GM12878 (cell line): ENCODE data around the gene MPC2. TPM values are rescaled to one million over a fixed set of nuclear protein-coding genes. Genes with fewer than 3 reads are reported as not detected.

ENCODE experiments used
- ATAC-seq: fragments of 200-7000 bp; cut with Tn5 transposase; 3 replicates; pipeline ENCODE4 v1.9.1; 2020; ENCODE audit warnings: mild to moderate bottlenecking, moderate library complexity
- BruUV-seq: library from RNA; stranded (reverse); fragments of 400-500 nt; replicated peaks from 2 replicates; lab custom pipeline; 2021; lab: Mats Ljungman, UMichigan
- CTCF ChIA-PET: fragments of 300-600 bp; sonication (Branson Sonifier 250); formaldehyde crosslinking; extraction: SDS; loops from one replicate; lab custom pipeline; 2021; ENCODE audit warnings: inconsistent platforms; lab: Yijun Ruan, JAX
- POLR2A ChIA-PET: fragments of 350-600 bp; formaldehyde crosslinking; extraction: SDS; loops from one replicate; lab custom pipeline; 2021; ENCODE audit warnings: inconsistent platforms; lab: Charles Lee
- RAD21 ChIA-PET: fragments of 300-600 bp; sonication (Branson Sonifier 250); formaldehyde crosslinking; loops from one replicate; lab custom pipeline; 2023; ENCODE audit warnings: antibody characterized with exemption; ENCODE audit not compliant: unreplicated experiment; lab: Charles Lee
- SMC1A ChIA-PET: fragments of 300-600 bp; sonication (Branson Sonifier 250); formaldehyde crosslinking; loops from one replicate; lab custom pipeline; 2023; ENCODE audit not compliant: unreplicated experiment, uncharacterized antibody; lab: Charles Lee
- DNase-seq: peaks from one replicate; pipeline ENCODE4 v3.0.0-alpha.2; 2011; ENCODE audit warnings: low read depth, low spot score
- FAIRE-seq: peaks from 3 replicates; lab custom pipeline; 2011; peaks lifted over from hg19 to GRCh38; lab: Jason Lieb, UNC
- H2AFZ ChIP-seq: 2 replicates; pipeline ENCODE4 v1.6.0; 2011; ENCODE audit warnings: low read depth, low read length, control low read depth; ENCODE audit not compliant: control insufficient read depth
- H3K27ac ChIP-seq: 2 replicates; pipeline ENCODE4 v1.5.1; 2011; ENCODE audit warnings: control low read depth; ENCODE audit not compliant: control insufficient read depth, insufficient read depth
- H3K27me3 ChIP-seq, 2 experiments: replicated peaks in 1 of 2; 2 replicates each; pipeline versions ENCODE4 v1.6.0 to v1.6.1; 2011; ENCODE audit warnings: low read length in 1 of 2; ENCODE audit not compliant: control insufficient read depth in 2 of 2, insufficient read depth in 2 of 2
- H3K36me3 ChIP-seq, 2 experiments: 2 replicates each; pipeline ENCODE4 v1.5.1; 2011; ENCODE audit warnings: low read length in 1 of 2; ENCODE audit not compliant: control insufficient read depth in 2 of 2, insufficient read depth in 2 of 2
- H3K4me1 ChIP-seq: 2 replicates; pipeline ENCODE4 v1.6.1; 2011; ENCODE audit warnings: mild to moderate bottlenecking, low read length, moderate library complexity, mixed read lengths; ENCODE audit not compliant: control insufficient read depth, insufficient read depth
- H3K4me2 ChIP-seq: 2 replicates; pipeline ENCODE4 v1.6.0; 2011; ENCODE audit warnings: control low read depth; ENCODE audit not compliant: control insufficient read depth, insufficient read depth
- H3K4me3 ChIP-seq: fragments of 200-600 bp; sonication (generic); 2 replicates; pipeline ENCODE4 v1.5.1; 2016
- H3K79me2 ChIP-seq: 2 replicates; pipeline ENCODE4 v1.6.0; 2011; ENCODE audit warnings: low read length; ENCODE audit not compliant: control insufficient read depth, insufficient read depth
- H3K9ac ChIP-seq: 2 replicates; pipeline ENCODE4 v1.8.0; 2011; ENCODE audit warnings: low read length, control low read depth, mixed read lengths; ENCODE audit not compliant: control insufficient read depth, insufficient read depth
- H3K9me3 ChIP-seq: replicated peaks from 3 replicates; pipeline ENCODE4 v1.5.1; 2011; ENCODE audit warnings: mild to moderate bottlenecking, low read length; ENCODE audit not compliant: control insufficient read depth, insufficient read depth
- H4K20me1 ChIP-seq: 2 replicates; pipeline ENCODE4 v1.6.0; 2011; ENCODE audit not compliant: control insufficient read depth, insufficient read depth
- BMI1 ChIP-seq: fragments of 450-650 bp; IDR thresholded peaks from 2 replicates; pipeline ENCODE4 v1.6.1; 2016; ENCODE audit warnings: mild to moderate bottlenecking, moderate library complexity, borderline replicate concordance
- FOXM1 ChIP-seq: IDR thresholded peaks from 2 replicates; pipeline ENCODE4 v1.6.1; 2012; ENCODE audit warnings: low read depth, mild to moderate bottlenecking, inconsistent platforms, low read length, moderate library complexity
- MYB ChIP-seq: fragments of 150-350 bp; IDR thresholded peaks from 2 replicates; pipeline ENCODE4 v1.6.1; 2014; ENCODE audit warnings: mild to moderate bottlenecking, low read depth, low read length, borderline replicate concordance
- NRF1 ChIP-seq: conservative IDR thresholded peaks from 2 replicates; pipeline ENCODE4 v1.6.1; 2011; ENCODE audit warnings: mild to moderate bottlenecking, low read depth, low read length, improper control_type of control experiment
- PAX8 ChIP-seq: fragments of 450-650 bp; IDR thresholded peaks from 2 replicates; pipeline ENCODE4 v1.6.1; 2017; ENCODE audit warnings: mild to moderate bottlenecking, moderate library complexity
- PKNOX1 ChIP-seq: fragments of 450-650 bp; IDR thresholded peaks from 2 replicates; pipeline ENCODE4 v1.6.1; 2016; ENCODE audit warnings: mild to moderate bottlenecking
- PML ChIP-seq: IDR thresholded peaks from 2 replicates; pipeline ENCODE4 v1.6.1; 2012; ENCODE audit warnings: low read length, inconsistent platforms
- RUNX3 ChIP-seq: IDR thresholded peaks from 2 replicates; pipeline ENCODE4 v1.6.1; 2012; ENCODE audit warnings: low read length, inconsistent platforms
- SMAD1 ChIP-seq: fragments of 450-650 bp; IDR thresholded peaks from 2 replicates; pipeline ENCODE4 v1.6.1; 2018; ENCODE audit warnings: mild to moderate bottlenecking, low read depth; ENCODE audit not compliant: partially characterized antibody
- TCF3 ChIP-seq: IDR thresholded peaks from 2 replicates; pipeline ENCODE4 v1.6.1; 2012; ENCODE audit warnings: low read depth, mild to moderate bottlenecking, low read length, borderline replicate concordance; ENCODE audit not compliant: insufficient read depth
- ZNF207 ChIP-seq: fragments of 450-650 bp; IDR thresholded peaks from 2 replicates; pipeline ENCODE4 v1.6.1; 2014; ENCODE audit warnings: antibody characterized with exemption, mild to moderate bottlenecking, borderline replicate concordance
- in situ Hi-C: fragments of 300-500 bp; cut with MboI; formaldehyde crosslinking; loops from 9 replicates; pipeline ENCODE4 v1.14.3; 2018; ENCODE audit warnings: mixed read lengths
- intact Hi-C: fragments of 100-400 bp; cut with micrococcal nuclease; formaldehyde crosslinking; loops from one replicate; pipeline ENCODE4 v1.14.2; 2022; ENCODE audit not compliant: unreplicated experiment
- polyA plus RNA-seq, 11 experiments: library from polyadenylated mRNA; depleted of rRNA in 4 of 11; unstranded in 6 of 11; stranded (reverse) in 5 of 11; fragments of >200 nt; fragmentation: Nextera tagmentation in 4 of 11; fragmentation: Illumina TruSeq in 1 of 11; extraction: Ambion mirVana in 4 of 11; extraction: Trizol in 1 of 11; gene quantifications; 1 replicate in 1 of 11; 2 replicates in 10 of 11; pipeline versions ENCODE4 v1.2.1 to v1.2.3, GENCODE V29; 2011 to 2016; ENCODE audit warnings: inconsistent platforms in 2 of 11, missing spikeins in 2 of 11, low read depth in 1 of 11
- total RNA-seq, 4 experiments: library from RNA; depleted of rRNA in 3 of 4; stranded (reverse); fragments of >200 nt in 3 of 4; fragmentation: Illumina TruSeq in 1 of 4; extraction: Trizol in 1 of 4; gene quantifications; 2 replicates each; pipeline versions ENCODE4 v1.2.1 to v1.2.3, GENCODE V29; 2013 to 2021
- TF ChIP-seq, protein P1 (sequence below), 3 experiments: IDR thresholded peaks in 2 of 3; conservative IDR thresholded peaks in 1 of 3; 2 replicates each; pipeline ENCODE4 v1.5.1; 2011; ENCODE audit warnings: low read depth in 3 of 3, low read length in 3 of 3, mild to moderate bottlenecking in 3 of 3, control low read depth in 2 of 3, moderate library complexity in 2 of 3, inconsistent platforms in 1 of 3, mixed read lengths in 1 of 3; ENCODE audit not compliant: control insufficient read depth in 2 of 3, insufficient read depth in 1 of 3; ENCODE audit errors: extremely low read depth in 1 of 3
- TF ChIP-seq, protein P2 (sequence below): fragments of 150-350 bp; IDR thresholded peaks from 2 replicates; pipeline ENCODE4 v1.6.1; 2016; ENCODE audit warnings: low read depth, low read length

Gene MPC2
- total and polyA plus RNA-seq, 10 of the 15 experiments (the other 5 are each of a cell fraction or from before 2014, with no cell fraction given), result 22.5 to 164 (median 63.3) TPM

GRCh38 chr1:167876597-167877175 lies 60.2 kb downstream of the MPC2 start (continued):
- TF ChIP-seq MYB, result no peak

- no TSS peak for BruUV-seq
- H3K79me2 ChIP-seq, result no peaks in the 10 kb centered on the region
- FAIRE-seq (no peak), DNase-seq (no peak), ATAC-seq (no peak)
- no peak overlapping the region for H3K4me3 ChIP-seq
- H3K27me3 ChIP-seq, result no peaks in the 10 kb centered on the region
- no peaks in the 10 kb centered on the region for H3K9me3 ChIP-seq
- no peak overlapping the region for H3K27ac ChIP-seq
- no peak overlapping the region for H3K4me2 ChIP-seq
- no peaks in the 10 kb centered on the region for H3K4me1 ChIP-seq
- no peaks in the 10 kb centered on the region for H4K20me1 ChIP-seq
- RAD21 ChIA-PET, result interaction anchor here (1.7 kb wide), 1 partner anchor 211 kb away, joined by 3 read pairs; no protein-coding TSS in a partner anchor
- H2AFZ ChIP-seq, result no peak overlapping the region
- POLR2A ChIA-PET, result no interaction called here
- CTCF ChIA-PET, result interaction anchor here (0.9 kb wide), 1 partner anchor 201 kb away, joined by 3 read pairs; no protein-coding TSS in a partner anchor
- SMC1A ChIA-PET, result interaction anchor here (1.3 to 1.4 kb wide), 2 partner anchors 61 to 211 kb away, joined by 3 to 6 read pairs; no protein-coding TSS in a partner anchor
- in situ Hi-C loops, result no loop called here
- no peak overlapping the region for H3K9ac ChIP-seq
- intact Hi-C loops, result no loop called here
- no peaks in the 10 kb centered on the region for H3K36me3 ChIP-seq
- TF ChIP-seq TCF3 (no peak), MYB (no peak), PKNOX1 (no peak), PML (no peak), NRF1 (no peak), RUNX3 (no peak), PAX8 (no peak), BMI1 (no peak), FOXM1 (no peak), ZNF207 (no peak), SMAD1 (no peak)
- TF ChIP-seq, protein P1, sequence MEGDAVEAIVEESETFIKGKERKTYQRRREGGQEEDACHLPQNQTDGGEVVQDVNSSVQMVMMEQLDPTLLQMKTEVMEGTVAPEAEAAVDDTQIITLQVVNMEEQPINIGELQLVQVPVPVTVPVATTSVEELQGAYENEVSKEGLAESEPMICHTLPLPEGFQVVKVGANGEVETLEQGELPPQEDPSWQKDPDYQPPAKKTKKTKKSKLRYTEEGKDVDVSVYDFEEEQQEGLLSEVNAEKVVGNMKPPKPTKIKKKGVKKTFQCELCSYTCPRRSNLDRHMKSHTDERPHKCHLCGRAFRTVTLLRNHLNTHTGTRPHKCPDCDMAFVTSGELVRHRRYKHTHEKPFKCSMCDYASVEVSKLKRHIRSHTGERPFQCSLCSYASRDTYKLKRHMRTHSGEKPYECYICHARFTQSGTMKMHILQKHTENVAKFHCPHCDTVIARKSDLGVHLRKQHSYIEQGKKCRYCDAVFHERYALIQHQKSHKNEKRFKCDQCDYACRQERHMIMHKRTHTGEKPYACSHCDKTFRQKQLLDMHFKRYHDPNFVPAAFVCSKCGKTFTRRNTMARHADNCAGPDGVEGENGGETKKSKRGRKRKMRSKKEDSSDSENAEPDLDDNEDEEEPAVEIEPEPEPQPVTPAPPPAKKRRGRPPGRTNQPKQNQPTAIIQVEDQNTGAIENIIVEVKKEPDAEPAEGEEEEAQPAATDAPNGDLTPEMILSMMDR (IDR thresholded peaks at IDR 0.05 in 2 of 3, conservative IDR thresholded peaks at IDR 0.05 in 1 of 3; ENCODE audit: control insufficient read depth in 2 of 3, extremely low read depth in 1 of 3, insufficient read depth in 1 of 3, low read depth in 3 of 3, low read length in 3 of 3), result no peak
- TF ChIP-seq, protein P2, sequence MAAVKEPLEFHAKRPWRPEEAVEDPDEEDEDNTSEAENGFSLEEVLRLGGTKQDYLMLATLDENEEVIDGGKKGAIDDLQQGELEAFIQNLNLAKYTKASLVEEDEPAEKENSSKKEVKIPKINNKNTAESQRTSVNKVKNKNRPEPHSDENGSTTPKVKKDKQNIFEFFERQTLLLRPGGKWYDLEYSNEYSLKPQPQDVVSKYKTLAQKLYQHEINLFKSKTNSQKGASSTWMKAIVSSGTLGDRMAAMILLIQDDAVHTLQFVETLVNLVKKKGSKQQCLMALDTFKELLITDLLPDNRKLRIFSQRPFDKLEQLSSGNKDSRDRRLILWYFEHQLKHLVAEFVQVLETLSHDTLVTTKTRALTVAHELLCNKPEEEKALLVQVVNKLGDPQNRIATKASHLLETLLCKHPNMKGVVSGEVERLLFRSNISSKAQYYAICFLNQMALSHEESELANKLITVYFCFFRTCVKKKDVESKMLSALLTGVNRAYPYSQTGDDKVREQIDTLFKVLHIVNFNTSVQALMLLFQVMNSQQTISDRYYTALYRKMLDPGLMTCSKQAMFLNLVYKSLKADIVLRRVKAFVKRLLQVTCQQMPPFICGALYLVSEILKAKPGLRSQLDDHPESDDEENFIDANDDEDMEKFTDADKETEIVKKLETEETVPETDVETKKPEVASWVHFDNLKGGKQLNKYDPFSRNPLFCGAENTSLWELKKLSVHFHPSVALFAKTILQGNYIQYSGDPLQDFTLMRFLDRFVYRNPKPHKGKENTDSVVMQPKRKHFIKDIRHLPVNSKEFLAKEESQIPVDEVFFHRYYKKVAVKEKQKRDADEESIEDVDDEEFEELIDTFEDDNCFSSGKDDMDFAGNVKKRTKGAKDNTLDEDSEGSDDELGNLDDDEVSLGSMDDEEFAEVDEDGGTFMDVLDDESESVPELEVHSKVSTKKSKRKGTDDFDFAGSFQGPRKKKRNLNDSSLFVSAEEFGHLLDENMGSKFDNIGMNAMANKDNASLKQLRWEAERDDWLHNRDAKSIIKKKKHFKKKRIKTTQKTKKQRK, result no peak
These were observed 65.5 kb downstream of the MPC2 start for GRCh38 chr1:167871331-167871730.
